ACHN (cell line): ENCODE measurements around the gene PI4KA.
"Not testable (repeated sequence)": the region's sequence is repeated elsewhere in the genome, so short reads cannot be mapped to it uniquely, and the experiment has no call there.

Source experiments
- DNase-seq: peaks from one replicate; pipeline ENCODE4 v3.0.0-alpha.2; 2015
- in situ Hi-C: cut with HindIII; loops from 2 replicates; pipeline ENCODE4 v1.10.0; 2017; ENCODE audit warnings: low sequenced_read_pairs, low pct_ligation_motif_present, low pct_unique_long_range_greater_than_20kb

PI4KA gene

DNA sequence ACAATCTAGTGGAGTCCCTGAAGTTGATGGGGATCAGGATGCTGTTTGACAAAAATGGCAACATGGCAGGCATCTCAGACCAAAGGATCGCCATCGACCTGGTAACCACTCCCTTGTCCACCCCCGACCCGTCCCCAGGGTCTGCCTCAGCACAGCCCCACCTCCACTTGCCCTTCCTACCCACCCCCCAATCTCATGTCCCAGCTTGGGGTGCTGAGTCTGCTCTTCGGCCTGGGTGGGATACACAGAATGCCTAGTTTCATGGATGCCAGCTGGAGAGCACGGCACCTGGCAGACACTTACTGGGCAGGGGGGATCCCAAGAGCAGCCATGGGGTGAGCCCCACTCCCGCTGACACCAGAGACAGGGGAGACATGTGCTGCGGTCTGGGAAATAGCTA is 72.6 kb downstream of the PI4KA start:
- in situ Hi-C loops, result no loop called here

DNA sequence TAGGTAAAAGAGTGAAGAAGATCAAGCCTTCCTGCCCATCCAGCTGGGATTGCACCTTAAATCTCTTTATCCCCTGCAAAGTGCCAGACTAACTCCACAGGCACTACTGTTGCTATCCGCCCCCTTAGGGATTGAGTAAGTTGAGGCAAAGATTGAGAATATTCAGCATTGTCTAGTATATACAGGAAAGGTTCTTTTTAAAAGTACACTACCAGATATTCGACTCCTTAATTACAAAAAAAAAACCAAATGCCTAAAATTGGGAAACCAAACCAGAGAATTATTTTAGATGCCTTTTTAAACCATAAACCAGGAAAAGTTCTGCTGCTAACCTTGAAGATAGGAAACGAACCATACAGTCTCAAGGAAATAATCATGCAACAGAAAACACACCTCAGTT is 73.2 kb downstream of the PI4KA start:
- in situ Hi-C loops, result no loop called here

More for the DNA sequence above, 72.6 kb downstream of the PI4KA start:
- DNase-seq, result no peak

GRCh38 chr22:20783844-20784723 is 74.5 kb downstream of the PI4KA start:
- DNase-seq, result peak; percentile 56
- in situ Hi-C loops, result no loop called here

More for the DNA sequence above, 73.2 kb downstream of the PI4KA start:
- DNase-seq, result no peak

- DNase-seq, result no peak
- in situ Hi-C loops, result no loop called here
Measured at GRCh38 chr22:20783300-20783673, 75.3 kb downstream of the PI4KA start.

DNA sequence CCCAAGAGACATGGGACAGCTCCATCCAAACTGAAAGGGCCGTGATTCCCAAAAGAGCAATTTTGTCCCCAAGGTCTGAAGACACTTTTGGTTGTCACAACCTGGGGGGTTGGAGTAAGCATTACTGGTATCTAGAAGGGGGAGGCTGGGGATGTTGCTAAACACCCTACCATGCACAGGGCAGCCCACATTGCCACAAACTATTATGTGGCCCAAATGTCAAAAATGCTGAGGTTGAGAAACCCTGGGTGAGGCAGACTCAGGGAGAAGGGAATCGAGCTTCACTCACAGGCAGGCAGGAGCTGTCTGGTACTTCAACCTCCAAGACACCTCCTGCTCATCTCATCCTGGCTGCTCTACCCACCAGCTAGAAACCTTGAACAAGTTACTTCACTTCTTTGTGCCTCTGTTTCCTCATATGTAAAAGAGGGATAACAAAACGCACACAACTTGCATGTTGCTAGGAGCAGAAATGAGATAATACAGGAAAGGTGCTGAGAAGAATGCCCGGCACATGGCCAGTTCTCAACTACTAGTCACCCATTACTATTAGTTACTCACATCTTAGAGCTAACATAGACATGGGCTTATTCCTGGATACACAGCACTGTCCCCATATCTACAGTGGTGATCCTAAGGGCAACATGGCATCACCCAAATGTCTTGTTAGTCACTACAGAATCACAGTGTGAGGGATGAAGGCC is 75.9 kb downstream of the PI4KA start:
- in situ Hi-C loops, result no loop called here
- DNase-seq, result no peak

DNA sequence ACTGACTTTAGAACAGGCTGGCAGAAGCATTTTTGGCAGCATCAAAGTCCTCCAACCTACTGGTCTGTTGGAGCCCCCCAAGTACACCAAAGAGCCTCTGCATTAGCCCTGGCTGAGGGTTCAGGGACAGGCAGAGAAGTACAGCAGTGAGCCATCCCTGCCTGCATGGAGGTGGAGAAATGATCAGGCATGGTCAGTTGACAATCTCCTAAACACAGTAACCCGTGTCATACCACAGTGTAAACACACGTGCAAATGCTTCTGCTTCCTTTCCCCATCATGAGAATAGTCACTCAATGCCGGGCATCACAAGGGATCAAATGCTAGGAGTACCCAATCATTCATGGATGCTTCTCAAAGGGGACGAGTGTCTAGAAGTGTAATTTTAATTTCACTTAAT is 76.5 kb downstream of the PI4KA start:
- in situ Hi-C loops, result no loop called here
- no peak for DNase-seq

- DNase-seq, result no peak
- in situ Hi-C loops, result no loop called here
Measured at GRCh38 chr22:20781272-20781990, 77.2 kb downstream of the PI4KA start.

- no peak for DNase-seq
- in situ Hi-C loops, result no loop called here
Measured at GRCh38 chr22:20779818-20780158, 78.8 kb downstream of the PI4KA start.

GRCh38 chr22:20779014-20779817 is 79.4 kb downstream of the PI4KA start:
- in situ Hi-C loops, result no loop called here
- no peak for DNase-seq

- DNase-seq, result no peak
- in situ Hi-C loops, result no loop called here
Measured at GRCh38 chr22:20777420-20778177, 81.0 kb downstream of the PI4KA start.

GRCh38 chr22:20776624-20777405 is 81.8 kb downstream of the PI4KA start:
- DNase-seq, result no peak
- in situ Hi-C loops, result no loop called here

- in situ Hi-C loops, result no loop called here
- DNase-seq, result no peak
Measured at GRCh38 chr22:20775342-20775895, 83.2 kb downstream of the PI4KA start.

- in situ Hi-C loops, result no loop called here
- DNase-seq, result no peak
Measured at GRCh38 chr22:20774882-20775281, 83.7 kb downstream of the PI4KA start.

DNA sequence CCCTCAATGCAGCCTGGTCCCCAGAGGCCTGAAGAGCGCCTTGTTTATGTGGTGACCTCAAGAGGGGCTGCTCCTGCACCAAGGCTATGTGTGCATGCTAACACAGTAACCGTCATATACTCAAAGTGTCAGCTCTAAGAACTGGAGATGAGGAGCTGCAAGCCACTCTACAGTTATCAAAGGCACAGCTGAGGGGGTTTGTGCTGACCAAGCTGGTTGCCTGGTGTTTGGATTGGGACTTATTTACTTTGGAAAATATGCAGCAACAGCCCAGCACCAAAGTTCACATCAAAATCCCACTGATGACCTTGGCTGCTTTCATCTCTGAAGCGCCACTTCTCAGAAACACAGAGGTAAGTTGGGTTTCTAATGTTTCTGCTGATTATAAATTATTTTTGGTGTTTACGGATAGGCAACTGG is 84.8 kb downstream of the PI4KA start, which contains the start of gene SERPIND1:
TSS of gene SERPIND1 (plus strand) at position 321 of the 420 bp plus-strand sequence. CDS start 5,200 bp downstream, outside the sequence.
- in situ Hi-C loops, result no loop called here
- DNase-seq, result no peak

DNA sequence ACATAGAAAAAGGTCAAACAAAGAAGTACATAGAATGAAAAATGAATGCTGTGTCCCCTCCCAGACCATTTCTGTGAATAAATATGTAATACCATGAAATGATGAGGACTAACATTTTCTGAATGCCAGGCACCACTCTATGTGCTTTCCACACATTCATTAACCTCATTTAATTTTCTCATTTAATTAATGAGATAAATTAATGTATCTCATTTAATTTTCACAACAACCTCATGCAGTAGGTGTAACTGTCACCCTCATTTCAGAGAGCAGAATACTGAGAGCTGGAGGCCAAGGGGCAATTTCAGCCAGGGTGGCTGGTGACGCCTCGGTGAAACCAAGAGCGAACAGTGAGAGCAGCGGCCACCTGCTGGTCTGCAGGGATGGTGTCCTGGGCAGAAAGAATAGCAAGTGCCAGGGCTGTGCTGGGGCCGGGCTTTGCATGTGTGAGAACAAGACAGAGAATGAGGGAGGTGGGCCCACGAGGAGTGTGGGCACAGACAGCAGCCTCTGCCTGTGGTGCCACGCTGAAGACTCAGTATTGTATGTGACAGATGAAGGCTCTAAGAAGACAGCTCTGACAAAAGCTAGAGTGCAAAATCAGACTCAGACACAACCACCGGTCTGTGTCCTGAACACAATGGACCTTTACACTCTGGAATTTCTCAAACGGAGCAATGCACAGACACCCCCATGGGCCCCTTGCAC is 86.5 kb downstream of the PI4KA start:
- DNase-seq, result no peak
- in situ Hi-C loops, result no loop called here

- DNase-seq, in situ Hi-C loops: not testable (repeated sequence)
Measured at GRCh38 chr22:20769496-20769826, 89.2 kb downstream of the PI4KA start.
